ENCODE data around the gene PTRH1. TPM values are rescaled to one million over a fixed set of nuclear protein-coding genes. Genes with fewer than 3 reads are reported as not detected.

Gene PTRH1
- total RNA-seq, 1 donor from 2014 or later: 7.3 TPM

GRCh38 chr9:127720031-127720864, 4.8 kb upstream of the PTRH1 start:
- no peak for DNase-seq

- DNase-seq: no peak
These were observed 2.3 kb upstream of the PTRH1 start for GRCh38 chr9:127717766-127718165.

- DNase-seq: no peak
These were observed 949 bp upstream of the PTRH1 start for GRCh38 chr9:127716412-127716811.

- DNase-seq: peak; percentile 29
These were observed 453 bp downstream of the PTRH1 start for GRCh38 chr9:127714951-127715469.

- DNase-seq: no peak
These were observed 1.3 kb downstream of the PTRH1 start for GRCh38 chr9:127714020-127714750.

GRCh38 chr9:127712867-127713266, 2.6 kb downstream of the PTRH1 start:
- DNase-seq: no peak

GRCh38 chr9:127712371-127712770, 3.1 kb downstream of the PTRH1 start:
- DNase-seq: no peak

GRCh38 chr9:127711831-127712274, 3.6 kb downstream of the PTRH1 start:
- DNase-seq: peak; percentile 28

GRCh38 chr9:127711226-127711701, 4.2 kb downstream of the PTRH1 start:
- DNase-seq: no peak

GRCh38 chr9:127710204-127710783, 5.2 kb downstream of the PTRH1 start:
- no peak for DNase-seq

GRCh38 chr9:127708952-127709587, 6.4 kb downstream of the PTRH1 start:
- DNase-seq: no peak

- DNase-seq: no peak
These were observed 7.7 kb downstream of the PTRH1 start for GRCh38 chr9:127707766-127708165.

GRCh38 chr9:127706836-127707241, 8.6 kb downstream of the PTRH1 start, which contains the start of gene CFAP157:
Gene CFAP157, plus strand, starts transcription at chr9:127706988. Its CDS starts 44 bp downstream, at chr9:127707032.
- DNase-seq: no peak

- no peak for DNase-seq
These were observed 9.7 kb downstream of the PTRH1 start for GRCh38 chr9:127705577-127706379.

GRCh38 chr9:127703289-127703946, 12.0 kb downstream of the PTRH1 start:
- no peak for DNase-seq

GRCh38 chr9:127700594-127701255, 14.7 kb downstream of the PTRH1 start:
- DNase-seq: no peak

GRCh38 chr9:127700140-127700539, 15.3 kb downstream of the PTRH1 start:
- no peak for DNase-seq

- peak; percentile 98 for DNase-seq
These were observed 16.3 kb downstream of the PTRH1 start for GRCh38 chr9:127698985-127699670.

- no peak for DNase-seq
These were observed 17.1 kb downstream of the PTRH1 start for GRCh38 chr9:127698386-127698785.
